Stimulated activated CD4-positive, alpha-beta T cell treated with anti-CD3 and anti-CD28 coated beads, Interleukin-12 subunit alpha, Interleukin-12 subunit beta, amount 100 ng/mL, for 24 hours (primary cell): ENCODE data around the gene FAM171A2.

Experiments used
- DNase-seq, 2 experiments: peaks; one replicate each; pipeline ENCODE4 v3.0.0-alpha.2; 2020; ENCODE audit warnings: low read depth in 2 of 2

The FAM171A2 gene

DNA sequence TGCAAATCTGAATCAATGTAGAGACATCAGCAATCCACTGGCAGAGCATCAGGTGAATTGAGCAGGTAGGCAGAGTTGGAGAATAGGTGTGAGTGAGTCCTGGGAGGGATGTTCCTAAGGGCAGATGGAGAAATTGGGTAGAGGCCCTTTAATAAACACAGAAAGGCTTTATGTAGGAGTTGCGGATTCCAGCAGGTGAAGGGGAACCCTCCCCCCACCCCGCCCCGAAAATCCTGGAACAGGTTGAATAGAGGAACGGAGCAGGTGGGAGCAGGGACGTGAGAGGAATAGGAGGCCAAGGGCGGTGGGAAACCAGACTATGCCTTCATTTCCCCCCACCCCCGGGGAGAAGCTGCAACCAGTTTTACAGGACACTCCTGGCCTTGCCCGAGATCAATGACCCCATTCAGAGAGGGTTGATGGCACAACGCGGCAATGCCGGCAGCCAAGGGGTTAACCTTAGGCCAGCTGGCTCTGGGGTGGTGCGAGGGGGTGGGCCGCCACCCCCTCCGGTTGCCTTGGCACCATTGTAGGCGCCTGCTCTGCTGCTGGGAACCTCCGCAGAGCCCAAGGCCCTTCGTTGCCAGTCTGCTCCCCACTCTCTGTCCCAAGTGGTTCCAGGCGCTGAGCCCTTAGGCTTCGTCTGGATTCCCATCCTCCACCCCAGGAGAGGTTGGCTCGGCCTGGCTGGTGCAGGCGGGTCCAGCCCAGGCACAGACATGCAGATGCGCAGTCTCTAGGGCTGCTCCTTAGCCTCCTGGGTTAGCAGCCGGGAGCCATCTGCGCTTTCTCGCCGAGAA is 56.1 kb downstream of the FAM171A2 start:
- no peak for DNase-seq

DNA sequence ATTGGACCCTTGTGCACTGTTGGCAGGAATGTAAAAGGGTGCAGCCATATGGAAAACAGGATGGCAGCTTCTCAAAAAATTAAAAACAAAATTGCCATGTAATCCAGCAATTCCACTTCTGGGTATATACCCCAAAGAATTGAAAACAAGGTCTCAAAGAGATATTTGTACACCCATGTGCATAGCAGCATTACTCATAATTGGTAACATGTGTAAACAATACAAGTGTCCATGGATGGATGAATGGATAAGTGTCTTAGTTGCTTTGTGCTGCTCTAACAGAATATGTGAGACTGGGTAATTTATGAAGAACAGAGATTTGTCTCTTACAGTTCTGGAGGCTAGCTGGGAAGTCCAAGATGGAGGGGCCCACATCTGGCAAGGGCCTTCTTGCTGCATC is 59.0 kb downstream of the FAM171A2 start:
- no peak for DNase-seq
